Transverse colon (tissue), 4 donors: ENCODE measurements around the gene GNAO1.

Experiments
- CTCF ChIP-seq, 5 experiments: fragments of 200-600 bp in 3 of 5; fragments of 450-650 bp in 2 of 5; sonication (generic) in 3 of 5; IDR thresholded peaks; 1 replicate in 2 of 5; 2 replicates in 3 of 5; pipeline ENCODE4 v1.5.1; 2016 to 2017; ENCODE audit warnings: antibody characterized with exemption in 5 of 5, inconsistent platforms in 3 of 5, mild to moderate bottlenecking in 2 of 5, moderate library complexity in 1 of 5
- POLR2AphosphoS5 ChIP-seq, 3 donors: sonication (generic); formaldehyde crosslinking; IDR thresholded peaks; one replicate each; pipeline ENCODE4 v1.6.1; 2016; ENCODE audit warnings: antibody characterized with exemption in 3 of 3

- TF ChIP-seq CTCF (IDR thresholded peaks at IDR 0.05) (no peak), POLR2AphosphoS5 (IDR thresholded peaks at IDR 0.05) (peak in 1 of 3 donors; percentile 5)
Measured at GRCh38 chr16:56190677-56191155, 573 bp upstream of the GNAO1 start.
